ENCODE data around the gene CERS1. TPM values are rescaled to one million over a fixed set of nuclear protein-coding genes. Genes with fewer than 3 reads are reported as not detected.

The CERS1 gene
- 4.3 to 10.2 TPM (median 8.4 TPM) in 3 replicates for total RNA-seq
- long read RNA-seq, transcript CERS1-201 (6 exons, 2,094 nt): major isoform, 13 of 29 reads
- long read RNA-seq, transcript CERS1-204 (8 exons, 2,517 nt): minor isoform, 10 of 29 reads
- long read RNA-seq, partial matches to known transcripts: 3 of 29 reads
- long read RNA-seq, other reads (novel, unspliced or antisense): 3 of 29 reads

GRCh38 chr19:18895824-18896341, at the start of gene CERS1:
CERS1 (minus strand) TSS chr19:18896158; CDS start chr19:18896072, 86 bp downstream.
- H3K4me1 Mint-ChIP-seq (ENCODE audit: low read depth): peaks cover 3% of the 10 kb centered on the region
- DNase-seq (ENCODE audit: low spot score): no peak
- no peaks in the 10 kb centered on the region for H3K9me3 Mint-ChIP-seq (ENCODE audit: low read depth)
- H3K36me3 Mint-ChIP-seq (ENCODE audit: low read depth): peaks cover 2% of the 10 kb centered on the region
- H3K27me3 Mint-ChIP-seq (ENCODE audit: low read depth): no peaks in the 10 kb centered on the region
- TF ChIP-seq CTCF (IDR thresholded peaks at IDR 0.05): no peak
- H3K27ac Mint-ChIP-seq (ENCODE audit: unreplicated experiment): no peak within 1 kb of the TSS
- H3K4me3 Mint-ChIP-seq (ENCODE audit: unreplicated experiment): peak within 1 kb of the TSS; percentile 84

- Mint-ChIP-seq H3K4me1 (ENCODE audit: low read depth) (peaks cover 2% of the 10 kb centered on the region), H3K36me3 (ENCODE audit: low read depth) (peaks cover 4% of the 10 kb centered on the region), H3K9me3 (ENCODE audit: low read depth) (no peaks in the 10 kb centered on the region), H3K27ac (ENCODE audit: unreplicated experiment) (no peak overlapping the region), H3K4me3 (ENCODE audit: unreplicated experiment) (no peak overlapping the region), H3K27me3 (ENCODE audit: low read depth) (no peaks in the 10 kb centered on the region)
- no peak for TF ChIP-seq CTCF (IDR thresholded peaks at IDR 0.05)
- DNase-seq (ENCODE audit: low spot score): no peak
Measured at GRCh38 chr19:18945297-18945696, 49.3 kb upstream of the CERS1 start.

- H3K36me3 Mint-ChIP-seq (ENCODE audit: low read depth): peaks cover 4% of the 10 kb centered on the region
- no peak overlapping the region for H3K4me3 Mint-ChIP-seq (ENCODE audit: unreplicated experiment)
- peaks cover 16% of the 10 kb centered on the region for H3K4me1 Mint-ChIP-seq (ENCODE audit: low read depth)
- H3K27me3 Mint-ChIP-seq (ENCODE audit: low read depth): no peaks in the 10 kb centered on the region
- H3K27ac Mint-ChIP-seq (ENCODE audit: unreplicated experiment): no peak overlapping the region
- no peaks in the 10 kb centered on the region for H3K9me3 Mint-ChIP-seq (ENCODE audit: low read depth)
- no peak for TF ChIP-seq CTCF (IDR thresholded peaks at IDR 0.05)
- DNase-seq (ENCODE audit: low spot score): no peak
Measured at GRCh38 chr19:18943465-18943864, 47.5 kb upstream of the CERS1 start.

GRCh38 chr19:18942692-18943091, 46.7 kb upstream of the CERS1 start:
- Mint-ChIP-seq H3K4me1 (ENCODE audit: low read depth) (peaks cover 16% of the 10 kb centered on the region), H3K4me3 (ENCODE audit: unreplicated experiment) (no peak overlapping the region), H3K9me3 (ENCODE audit: low read depth) (no peaks in the 10 kb centered on the region), H3K27ac (ENCODE audit: unreplicated experiment) (no peak overlapping the region), H3K27me3 (ENCODE audit: low read depth) (no peaks in the 10 kb centered on the region), H3K36me3 (ENCODE audit: low read depth) (peaks cover 4% of the 10 kb centered on the region)
- no peak for DNase-seq (ENCODE audit: low spot score)
- no peak for TF ChIP-seq CTCF (IDR thresholded peaks at IDR 0.05)

GRCh38 chr19:18941628-18942354, 45.8 kb upstream of the CERS1 start:
- H3K27ac Mint-ChIP-seq (ENCODE audit: unreplicated experiment): peak overlapping the region; percentile 12
- H3K27me3 Mint-ChIP-seq (ENCODE audit: low read depth): no peaks in the 10 kb centered on the region
- DNase-seq (ENCODE audit: low spot score): no peak
- peaks cover 16% of the 10 kb centered on the region for H3K4me1 Mint-ChIP-seq (ENCODE audit: low read depth)
- H3K9me3 Mint-ChIP-seq (ENCODE audit: low read depth): no peaks in the 10 kb centered on the region
- TF ChIP-seq CTCF (IDR thresholded peaks at IDR 0.05): peak; percentile 5
- H3K4me3 Mint-ChIP-seq (ENCODE audit: unreplicated experiment): peak overlapping the region; percentile 31
- peaks cover 6% of the 10 kb centered on the region for H3K36me3 Mint-ChIP-seq (ENCODE audit: low read depth)
